HEK293 (cell line): ENCODE measurements around the gene SUGP1.

ENCODE experiments used
- CTCF ChIA-PET: fragments of 350-600 bp; formaldehyde crosslinking; extraction: SDS; loops from one replicate; lab custom pipeline; 2021; ENCODE audit warnings: antibody characterized with exemption; lab: Yijun Ruan, JAX
- POLR2A ChIA-PET: fragments of 300-600 bp; formaldehyde crosslinking; extraction: SDS; loops from one replicate; lab custom pipeline; 2020; ENCODE audit warnings: antibody characterized with exemption, inconsistent platforms; lab: Yijun Ruan, JAX
- H3K27ac ChIP-seq: fragments of 200-500 bp; sonication (Bioruptor generic); 2 replicates; pipeline ENCODE4 v1.5.1; 2014; ENCODE audit warnings: low read depth, low read length, control low read depth, inconsistent platforms; ENCODE audit errors: extremely low read depth
- H3K36me3 ChIP-seq, 2 experiments: fragments of 200-500 bp in 1 of 2; sonication (Bioruptor generic) in 1 of 2; 1 replicate in 1 of 2; 2 replicates in 1 of 2; pipeline ENCODE4 v1.5.1; 2014 to 2017; ENCODE audit warnings: inconsistent platforms in 2 of 2, low read length in 2 of 2; ENCODE audit not compliant: control insufficient read depth in 2 of 2, insufficient read depth in 1 of 2
- H3K4me1 ChIP-seq: fragments of 200-500 bp; sonication (Bioruptor generic); 2 replicates; pipeline ENCODE4 v1.5.1; 2014; ENCODE audit warnings: mild to moderate bottlenecking, low read length, inconsistent platforms; ENCODE audit not compliant: control insufficient read depth, insufficient read depth
- H3K4me3 ChIP-seq: 2 replicates; pipeline ENCODE4 v1.5.1; 2011; ENCODE audit warnings: low read depth, mild to moderate bottlenecking, control low read depth, low read length, moderate library complexity
- H3K9me3 ChIP-seq: fragments of 200-500 bp; sonication (Bioruptor generic); 2 replicates; pipeline ENCODE4 v1.5.1; 2014; ENCODE audit warnings: low read depth, low read length, inconsistent platforms; ENCODE audit not compliant: control insufficient read depth, insufficient read depth
- GLIS1 ChIP-seq: fragments of 450-650 bp; formaldehyde crosslinking; IDR thresholded peaks from 2 replicates; pipeline ENCODE4 v1.5.1; 2016; ENCODE audit warnings: missing biosample characterization, missing genetic modification characterization
- HOXD13 ChIP-seq: sonication (generic); formaldehyde crosslinking; IDR thresholded peaks from 2 replicates; pipeline ENCODE4 v1.8.0; 2022; ENCODE audit warnings: missing genetic modification reagents, borderline replicate concordance
- MZF1 ChIP-seq: fragments of 450-650 bp; formaldehyde crosslinking; IDR thresholded peaks from 2 replicates; pipeline ENCODE4 v1.5.1; 2017; ENCODE audit warnings: missing biosample characterization, missing genetic modification characterization, borderline replicate concordance
- PRDM6 ChIP-seq: fragments of 450-650 bp; formaldehyde crosslinking; IDR thresholded peaks from 2 replicates; pipeline ENCODE4 v1.5.1; 2017; ENCODE audit warnings: missing biosample characterization, missing genetic modification characterization
- REST ChIP-seq: fragments of 450-650 bp; formaldehyde crosslinking; IDR thresholded peaks from 2 replicates; pipeline ENCODE4 v1.5.1; 2016; ENCODE audit warnings: missing biosample characterization, missing genetic modification characterization
- ZFP41 ChIP-seq: fragments of 450-650 bp; formaldehyde crosslinking; IDR thresholded peaks from 2 replicates; pipeline ENCODE4 v1.5.1; 2016; ENCODE audit warnings: missing biosample characterization, missing genetic modification characterization, borderline replicate concordance
- ZNF10 ChIP-seq: fragments of 450-650 bp; formaldehyde crosslinking; IDR thresholded peaks from 2 replicates; pipeline ENCODE4 v1.5.1; 2017; ENCODE audit warnings: missing biosample characterization, missing genetic modification characterization
- ZNF121 ChIP-seq: fragments of 450-650 bp; formaldehyde crosslinking; IDR thresholded peaks from 2 replicates; pipeline ENCODE4 v1.5.1; 2016; ENCODE audit warnings: missing biosample characterization, missing genetic modification characterization
- ZNF175 ChIP-seq: fragments of 450-650 bp; formaldehyde crosslinking; IDR thresholded peaks from 2 replicates; pipeline ENCODE4 v1.5.1; 2016; ENCODE audit warnings: missing biosample characterization, missing genetic modification characterization
- ZNF23 ChIP-seq: fragments of 450-650 bp; formaldehyde crosslinking; IDR thresholded peaks from 2 replicates; pipeline ENCODE4 v1.5.1; 2016; ENCODE audit warnings: missing biosample characterization, missing genetic modification characterization, borderline replicate concordance
- ZNF692 ChIP-seq: fragments of 450-650 bp; formaldehyde crosslinking; IDR thresholded peaks from 2 replicates; pipeline ENCODE4 v1.5.1; 2016; ENCODE audit warnings: missing biosample characterization, missing genetic modification characterization

SUGP1 gene

GRCh38 chr19:19230999-19231398 is 89.3 kb downstream of the SUGP1 start:
- Histone ChIP-seq H3K4me1 (no peaks in the 10 kb centered on the region), H3K36me3 (no peaks in the 10 kb centered on the region), H3K4me3 (no peak overlapping the region), H3K27ac (no peak overlapping the region), H3K9me3 (no peaks in the 10 kb centered on the region)
- POLR2A ChIA-PET: interaction anchor here (1.1 kb wide), 1 partner anchor 28 kb away, joined by 4 read pairs; the partner anchor contains the start of gene NR2C2AP
- CTCF ChIA-PET: no interaction called here
- TF ChIP-seq REST (tag by site-specific recombination): no peak
- TF ChIP-seq ZNF692 (tag by site-specific recombination): 0 out of 2 replicates have a peak, but pooled peaks have one; percentile 0

- no peak for TF ChIP-seq ZFP41 (tag by site-specific recombination)
- TF ChIP-seq ZNF121 (tag by site-specific recombination): peak; percentile 57; the same call in 1 of the 2 replicates
- TF ChIP-seq PRDM6 (tag by site-specific recombination): no peak
- TF ChIP-seq ZNF10 (tag by site-specific recombination): no peak
- no peaks in the 10 kb centered on the region for H3K4me1 ChIP-seq
- ChIA-PET CTCF (interaction anchor here (0.6 to 0.8 kb wide), 2 partner anchors 12 to 39 kb away, joined by 3 to 6 read pairs; no protein-coding TSS in a partner anchor), POLR2A (interaction anchor here (0.6 kb wide), 1 partner anchor 42 kb away, joined by 5 read pairs; no protein-coding TSS in a partner anchor)
- H3K4me3 ChIP-seq: no peak overlapping the region
- no peaks in the 10 kb centered on the region for H3K36me3 ChIP-seq
- no peaks in the 10 kb centered on the region for H3K9me3 ChIP-seq
- no peak overlapping the region for H3K27ac ChIP-seq
Measured at GRCh38 chr19:19229701-19230100, 90.6 kb downstream of the SUGP1 start.

- POLR2A ChIA-PET: no interaction called here
- Histone ChIP-seq H3K4me3 (no peak overlapping the region), H3K9me3 (no peaks in the 10 kb centered on the region), H3K4me1 (no peaks in the 10 kb centered on the region), H3K36me3 (no peaks in the 10 kb centered on the region)
- CTCF ChIA-PET: interaction anchor here (0.6 kb wide), 1 partner anchor 36 kb away, joined by 3 read pairs; the partner anchor contains the start of genes BORCS8 and RFXANK
- TF ChIP-seq ZNF175 (no peak), MZF1 (tag by site-specific recombination) (no peak), GLIS1 (peak; percentile 62), ZNF23 (tag by site-specific recombination) (no peak), HOXD13 (CRISPR knock-in tag) (no peak)
- TF ChIP-seq, all 188 proteins: peak for 1
- H3K27ac ChIP-seq: no peak overlapping the region
Measured at GRCh38 chr19:19227217-19227616, 93.1 kb downstream of the SUGP1 start.
